HK-2 (cell line): ENCODE measurements around the gene MED25.

ENCODE experiments used
- DNase-seq: peaks from one replicate; pipeline ENCODE4 v3.0.0-alpha.2; 2018; ENCODE audit not compliant: unreplicated experiment

Gene MED25

DNA sequence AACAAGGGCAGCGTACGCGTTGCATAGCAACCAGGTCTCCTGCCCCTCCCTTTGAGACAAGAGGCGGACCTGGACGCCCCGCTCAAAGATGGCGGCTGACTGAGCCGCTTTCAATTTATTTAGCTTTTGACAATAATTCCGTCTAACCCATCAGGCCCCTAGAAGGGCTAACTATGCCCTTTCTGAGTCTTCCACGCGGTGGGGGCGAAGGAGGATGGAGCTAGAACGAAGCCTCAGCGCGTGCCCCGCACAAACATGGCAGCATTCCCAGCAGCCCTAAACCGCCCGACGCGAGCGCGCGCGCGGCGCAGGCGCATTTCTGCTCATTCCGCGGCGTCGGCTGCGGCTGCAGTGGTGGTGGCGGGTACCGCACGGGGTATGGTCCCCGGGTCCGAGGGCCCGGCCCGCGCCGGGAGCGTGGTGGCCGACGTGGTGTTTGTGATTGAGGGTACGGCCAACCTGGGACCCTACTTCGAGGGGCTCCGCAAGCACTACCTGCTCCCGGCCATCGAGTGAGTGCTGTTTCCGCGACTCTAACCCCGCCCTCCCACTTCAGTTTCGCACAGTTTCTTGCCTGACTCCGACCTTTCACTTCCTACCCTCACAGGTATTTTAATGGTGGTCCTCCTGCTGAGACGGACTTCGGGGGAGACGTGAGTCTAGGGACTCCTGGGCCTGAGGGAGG lies at the start of gene MED25:
TSS of gene MED25 (plus strand) at position 326 of the 685 bp plus-strand sequence. CDS start at position 379, 53 bp downstream.
- peak; percentile 85 for DNase-seq

DNA sequence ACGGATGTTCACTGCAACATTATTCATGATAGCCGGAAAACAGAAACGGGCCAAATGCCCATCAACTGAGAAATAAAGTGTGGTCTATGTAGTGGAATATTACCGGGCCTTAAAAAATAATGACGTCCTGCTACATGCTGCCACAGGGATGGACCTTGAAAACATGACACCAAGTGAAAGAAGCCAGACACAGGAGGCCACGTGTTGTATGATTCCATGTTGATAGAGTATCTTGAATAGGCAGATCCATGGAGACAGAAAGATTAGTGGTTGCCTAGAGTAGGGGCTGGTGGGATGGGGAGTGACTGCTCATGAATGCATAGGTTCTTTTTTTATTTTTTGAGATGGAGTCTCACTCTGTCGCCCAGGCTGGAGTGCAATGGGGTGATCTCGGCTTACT lies 47.6 kb upstream of the MED25 start:
- no peak for DNase-seq

DNA sequence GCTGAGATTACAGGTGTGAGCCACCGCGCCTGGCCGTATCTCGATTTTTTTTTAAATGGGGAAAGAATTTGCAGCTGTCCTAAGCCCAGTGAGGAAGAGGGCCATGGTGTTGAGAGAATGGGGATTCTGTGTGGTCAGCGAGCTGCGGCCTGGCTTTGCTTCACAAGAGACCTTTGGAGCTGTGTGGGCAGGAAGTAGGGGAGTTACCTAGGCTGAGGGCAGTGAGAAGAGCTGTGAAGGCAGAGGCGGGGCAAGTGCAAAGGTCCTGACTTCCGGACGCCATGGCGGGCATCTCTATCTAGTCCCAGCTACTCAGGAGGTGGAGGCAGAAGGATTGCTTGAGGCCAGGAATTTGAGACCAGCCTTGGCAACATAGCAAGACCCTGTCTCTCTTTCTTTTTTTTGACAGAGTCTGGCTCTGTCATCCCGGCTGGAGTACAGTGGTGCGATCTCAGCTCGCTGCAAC lies 46.4 kb upstream of the MED25 start:
- no peak for DNase-seq

DNA sequence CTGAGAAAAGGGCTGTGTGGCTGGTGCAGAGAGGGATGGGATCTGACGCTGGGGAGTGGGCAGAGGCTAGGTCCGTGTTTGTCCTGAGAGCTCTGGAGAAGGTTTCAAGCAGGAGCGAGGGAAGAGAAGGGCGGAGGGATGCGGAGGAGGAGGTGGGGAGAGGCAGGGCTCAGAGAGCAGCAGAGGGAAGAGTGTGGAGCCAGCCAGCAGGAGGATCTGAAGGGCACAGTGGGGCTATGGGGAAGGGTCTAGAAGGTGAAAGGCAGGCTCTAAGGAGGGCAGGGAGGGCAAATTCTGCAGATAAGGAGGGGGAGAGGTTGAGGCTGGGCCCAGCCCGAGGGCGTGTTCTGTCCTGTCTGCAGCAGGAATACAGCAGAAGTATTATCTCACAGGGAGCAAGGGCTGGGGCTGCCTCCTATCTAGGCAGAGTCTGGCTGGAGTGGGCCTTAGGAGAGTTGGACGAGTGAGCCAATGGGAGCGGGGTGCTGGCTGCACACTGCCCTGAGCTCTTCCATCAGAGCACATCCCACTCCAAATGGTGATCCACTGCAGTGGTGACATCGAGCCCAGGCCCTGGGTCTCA lies 45.1 kb upstream of the MED25 start:
- no peak for DNase-seq

DNA sequence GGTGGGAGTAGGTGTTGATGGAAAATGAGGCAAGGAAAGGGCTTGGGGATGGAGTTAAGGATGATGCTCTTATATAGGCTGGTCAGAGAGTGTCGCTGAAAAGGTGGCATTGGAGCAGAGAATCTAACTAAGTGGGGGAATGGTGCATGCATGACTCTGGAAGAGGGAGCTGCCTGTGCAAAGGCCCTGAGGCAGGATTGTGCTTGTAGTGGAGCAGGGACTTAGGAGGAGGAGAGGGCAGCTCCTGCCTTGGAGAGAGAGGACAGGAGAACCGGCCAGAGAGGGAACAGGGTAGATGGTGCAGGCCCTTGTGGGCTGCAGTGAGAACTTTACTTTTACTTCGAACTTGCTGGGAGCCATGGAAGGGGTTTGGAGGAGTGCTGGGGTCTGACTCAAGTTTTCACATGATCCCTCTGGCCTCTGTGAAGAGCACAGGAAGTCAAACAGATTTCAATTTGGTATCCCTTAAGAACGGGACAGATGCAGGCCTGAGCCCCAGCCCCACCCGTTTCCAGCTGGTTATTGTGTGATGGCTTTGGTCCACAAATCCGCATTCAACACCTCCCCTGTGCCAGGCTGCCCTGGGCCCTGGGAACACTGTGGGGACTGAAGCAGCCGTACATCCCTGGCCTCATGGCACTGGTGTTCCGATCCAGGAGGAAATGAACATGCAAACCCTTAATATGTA lies 44.3 kb upstream of the MED25 start:
- no peak for DNase-seq

DNA sequence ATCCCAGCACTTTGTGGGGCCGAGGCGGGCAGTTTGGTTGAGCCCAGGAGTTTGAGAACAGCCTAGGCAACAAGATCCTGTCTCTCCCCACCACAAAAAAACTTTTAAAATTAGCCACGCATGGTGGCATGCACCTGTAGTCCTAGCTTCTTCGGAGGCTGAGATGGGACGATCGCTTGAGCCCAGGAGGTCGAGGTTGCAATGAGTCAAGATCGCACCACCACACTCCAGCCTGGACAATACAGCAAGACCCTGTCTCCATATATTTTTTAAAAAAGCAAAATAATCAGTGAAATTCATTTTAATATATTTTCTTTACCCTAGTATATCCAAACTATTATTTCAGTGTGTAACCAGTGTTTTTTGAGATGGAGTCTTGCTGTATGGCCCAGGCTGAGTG lies 43.1 kb upstream of the MED25 start:
- no peak for DNase-seq

DNA sequence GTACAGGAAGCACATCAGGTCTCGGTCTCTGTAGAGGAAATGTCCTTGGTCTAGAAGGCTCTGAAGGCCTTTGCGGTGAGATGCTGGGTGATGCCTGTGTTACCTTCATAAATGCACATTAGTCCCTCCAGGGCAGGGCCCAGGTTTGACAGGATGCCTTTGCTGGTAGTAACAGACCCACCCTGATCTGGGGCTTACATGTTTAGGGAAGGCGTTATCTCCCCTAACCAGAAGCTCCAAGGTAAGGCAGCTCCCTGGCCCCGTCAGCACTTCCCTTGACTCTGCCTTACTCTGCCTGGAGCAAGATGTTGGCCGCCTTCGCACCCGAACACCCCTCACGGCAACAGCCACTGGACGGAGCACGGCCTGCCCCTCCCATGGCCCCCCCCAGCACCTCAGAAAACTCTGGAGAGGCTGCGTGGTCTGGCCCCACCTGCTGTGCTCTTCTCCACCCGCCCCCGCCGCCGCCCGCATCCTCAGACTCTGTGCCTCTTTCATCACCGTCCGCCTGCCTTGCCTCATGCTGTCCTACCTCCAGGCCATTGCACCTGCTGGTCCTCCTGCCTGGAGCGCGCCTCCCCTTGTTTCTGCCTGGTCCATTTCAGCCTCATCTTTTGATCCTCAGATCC lies 42.2 kb upstream of the MED25 start:
- DNase-seq, result no peak

DNA sequence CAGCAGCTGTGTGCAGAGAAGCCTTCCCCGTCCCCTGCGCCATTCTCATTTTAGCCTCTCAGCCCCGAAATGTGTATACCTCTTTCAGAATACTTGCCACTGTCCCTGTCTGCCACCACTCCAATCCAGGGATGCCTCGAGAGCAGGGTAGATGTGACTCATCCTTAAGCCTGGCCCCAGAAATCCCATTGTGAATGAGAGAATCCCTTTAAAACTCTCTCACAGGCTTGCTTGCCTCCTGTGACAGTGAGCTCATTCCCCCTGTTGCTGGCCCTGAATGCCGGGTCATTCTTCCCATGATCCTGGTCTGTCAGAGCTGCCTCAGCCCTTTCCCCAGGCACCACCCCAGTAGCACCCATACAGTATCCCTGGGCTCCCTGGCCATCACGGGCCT lies 41.7 kb upstream of the MED25 start:
- no peak for DNase-seq

DNA sequence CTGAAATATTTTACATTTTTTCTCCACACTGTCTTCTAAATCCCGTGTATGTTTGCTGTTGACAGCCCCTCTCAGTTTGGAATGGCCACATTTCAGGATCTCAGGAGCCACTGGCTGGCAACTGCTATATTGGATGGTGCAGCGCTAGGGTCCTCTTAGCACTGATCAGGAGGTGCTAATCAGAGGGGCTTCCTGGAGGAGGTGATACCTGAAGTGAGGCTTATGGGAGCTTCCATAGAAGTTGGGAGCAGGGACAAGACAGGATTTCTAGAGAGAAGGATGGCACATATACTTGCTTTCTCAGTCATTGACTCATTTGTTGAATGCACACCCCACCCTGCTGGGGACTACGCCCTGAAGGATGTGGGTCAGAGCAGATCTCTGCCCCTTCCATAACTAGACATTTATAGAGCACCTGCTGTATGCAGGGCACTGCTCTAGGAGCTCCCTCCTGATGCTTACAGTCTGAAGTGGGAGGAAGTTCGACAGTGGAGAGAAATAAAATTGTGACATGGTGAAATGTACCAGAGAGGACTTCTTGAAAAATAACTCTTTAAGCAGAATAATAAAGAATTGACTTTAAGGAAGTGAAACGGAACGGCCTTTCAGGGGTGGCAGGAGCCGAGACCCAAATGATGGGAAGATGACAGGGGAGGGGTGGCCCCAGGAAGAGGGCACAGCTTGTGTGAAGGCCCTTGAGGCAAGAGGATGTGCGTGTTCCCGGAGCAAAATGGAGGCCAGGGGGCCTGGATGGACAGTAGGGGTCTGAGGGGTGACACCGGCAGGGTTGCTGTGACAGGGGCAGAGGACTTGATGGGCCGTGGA lies 38.1 kb upstream of the MED25 start:
- no peak for DNase-seq

DNA sequence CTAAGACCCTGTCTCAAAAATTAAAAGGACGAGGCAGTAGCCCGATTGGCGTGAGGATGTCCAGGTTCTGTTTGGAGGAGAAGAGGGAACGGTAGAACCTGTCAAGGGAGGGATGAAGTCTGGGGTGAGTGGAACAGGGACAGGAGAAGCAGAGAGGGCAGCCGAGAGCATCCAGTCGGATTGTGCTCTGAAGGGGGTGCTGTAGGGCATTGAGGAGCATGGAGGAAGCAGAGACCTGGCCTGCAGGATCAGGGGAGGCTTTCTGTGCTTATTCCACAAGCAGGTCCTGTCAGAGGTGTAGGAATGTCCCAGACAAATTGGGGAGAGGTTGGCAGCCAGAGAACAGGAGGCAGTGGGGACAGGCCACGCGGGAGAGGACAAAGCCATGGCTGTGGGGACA lies 37.2 kb upstream of the MED25 start:
- no peak for DNase-seq

DNA sequence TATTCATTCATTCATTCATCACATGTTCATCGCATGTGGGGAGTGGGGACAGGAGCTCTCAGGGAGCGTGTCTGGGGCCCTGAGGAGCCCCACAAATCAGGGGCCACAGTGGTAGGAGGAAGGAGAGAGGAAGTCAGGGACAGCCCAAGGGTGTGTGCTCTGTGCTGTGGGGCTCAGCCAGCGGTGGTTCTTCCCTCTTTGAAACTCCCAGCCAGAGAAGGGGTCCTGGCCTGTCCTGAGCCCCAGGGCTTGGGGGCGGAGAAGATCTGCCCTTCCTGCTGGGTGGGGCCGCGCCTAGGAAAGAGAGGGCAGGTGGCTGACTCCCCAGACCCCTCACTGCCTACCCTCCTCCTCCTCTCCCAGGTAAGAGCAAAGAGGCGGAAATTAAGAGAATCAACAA lies 36.7 kb upstream of the MED25 start:
- no peak for DNase-seq

DNA sequence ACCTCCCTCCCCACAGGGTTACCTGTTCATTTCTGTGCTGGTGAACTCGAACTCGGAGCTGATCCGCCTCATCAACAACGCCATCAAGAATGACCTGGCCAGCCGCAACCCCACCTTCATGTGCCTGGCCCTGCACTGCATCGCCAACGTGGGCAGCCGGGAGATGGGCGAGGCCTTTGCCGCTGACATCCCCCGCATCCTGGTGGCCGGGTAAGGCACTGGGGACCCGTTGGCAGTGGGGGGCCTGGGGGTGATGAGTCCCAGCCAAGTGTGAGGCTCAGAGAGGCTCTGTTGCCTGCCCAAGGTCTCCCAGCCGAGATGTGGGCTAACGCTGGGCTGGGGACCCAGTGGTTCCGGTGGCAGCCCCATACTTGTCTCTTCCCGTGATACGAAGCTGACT lies 35.6 kb upstream of the MED25 start:
- DNase-seq, result no peak

DNA sequence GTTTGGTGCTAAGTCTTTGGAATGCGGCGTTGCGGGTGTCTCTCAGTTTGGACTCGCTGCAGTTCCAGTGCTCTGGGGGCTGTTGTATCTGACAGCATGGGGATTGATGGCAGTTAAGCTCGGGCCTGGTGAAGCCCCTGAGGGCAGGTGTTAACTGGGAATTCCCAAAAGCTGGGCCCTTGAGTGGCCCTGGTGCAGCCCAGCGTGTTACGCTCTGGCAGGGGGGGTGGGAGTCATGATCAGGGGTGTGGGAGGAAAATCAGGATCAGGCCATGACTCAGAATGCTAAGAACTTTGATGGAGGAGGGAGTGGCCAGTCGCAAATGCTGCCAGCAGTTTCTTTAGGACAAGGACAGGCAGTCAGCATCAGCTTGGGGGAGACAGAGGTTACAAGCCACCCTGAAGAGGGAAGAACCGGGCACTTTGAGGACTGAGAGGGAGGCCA lies 31.7 kb upstream of the MED25 start:
- peak; percentile 38 for DNase-seq

DNA sequence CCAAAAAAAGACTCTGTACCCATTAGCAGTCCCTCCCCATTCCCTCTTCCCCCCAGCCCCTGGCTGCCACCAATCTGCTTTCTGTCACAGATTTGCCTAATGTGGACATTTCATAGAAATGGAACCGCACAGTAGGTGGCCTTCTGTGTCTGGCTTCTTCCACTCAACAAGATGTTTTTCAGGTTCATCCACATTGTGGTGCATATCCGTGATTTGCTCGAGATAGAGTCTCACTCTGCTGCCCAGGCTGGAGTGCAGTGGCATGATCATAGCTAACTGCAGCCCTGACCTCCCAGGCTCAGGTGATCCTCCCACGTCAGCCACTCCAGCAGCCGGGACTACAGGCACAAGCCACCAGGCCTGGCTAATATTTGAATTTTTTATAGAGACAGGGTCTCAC lies 30.3 kb upstream of the MED25 start:
- DNase-seq, result no peak

DNA sequence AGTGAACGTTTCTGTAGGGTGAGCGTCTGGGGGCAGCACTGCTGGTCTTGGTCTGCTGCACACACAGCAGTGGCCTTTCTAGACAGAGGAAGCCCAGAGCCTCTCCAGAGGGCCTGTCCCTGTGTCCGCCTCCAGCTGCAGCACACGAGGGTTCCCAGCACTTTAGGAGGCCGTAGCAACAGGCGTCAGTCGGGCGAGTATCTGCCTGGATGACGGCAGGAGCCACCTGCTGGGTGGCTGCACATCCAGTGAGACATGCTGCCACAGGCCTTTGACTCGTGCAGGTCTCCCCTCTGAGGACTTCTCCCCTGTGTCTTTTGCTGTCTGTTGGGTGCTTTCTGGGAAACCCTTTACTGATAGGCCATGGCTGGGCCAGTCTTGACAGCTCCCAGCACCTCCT lies 29.2 kb upstream of the MED25 start:
- no peak for DNase-seq

DNA sequence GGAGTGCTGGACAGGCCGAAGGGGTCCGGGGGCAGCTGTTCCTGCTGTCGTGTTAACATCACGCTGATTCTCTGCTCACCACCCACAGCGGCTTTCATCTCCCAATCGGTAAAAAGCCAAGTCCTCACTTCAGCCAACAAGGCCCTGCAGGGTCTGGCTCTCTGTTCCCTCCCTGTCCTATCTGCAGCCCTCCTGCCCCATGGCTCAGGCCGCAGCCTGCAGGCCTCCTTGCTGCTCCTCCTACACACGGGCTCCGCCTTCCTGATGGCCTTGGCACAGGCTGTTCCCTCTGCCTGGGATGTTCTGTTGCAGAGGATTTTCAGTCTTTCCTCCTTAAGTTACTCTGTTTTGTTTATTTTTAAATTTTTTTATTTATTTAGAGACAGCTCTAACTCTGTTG lies 27.2 kb upstream of the MED25 start:
- no peak for DNase-seq

DNA sequence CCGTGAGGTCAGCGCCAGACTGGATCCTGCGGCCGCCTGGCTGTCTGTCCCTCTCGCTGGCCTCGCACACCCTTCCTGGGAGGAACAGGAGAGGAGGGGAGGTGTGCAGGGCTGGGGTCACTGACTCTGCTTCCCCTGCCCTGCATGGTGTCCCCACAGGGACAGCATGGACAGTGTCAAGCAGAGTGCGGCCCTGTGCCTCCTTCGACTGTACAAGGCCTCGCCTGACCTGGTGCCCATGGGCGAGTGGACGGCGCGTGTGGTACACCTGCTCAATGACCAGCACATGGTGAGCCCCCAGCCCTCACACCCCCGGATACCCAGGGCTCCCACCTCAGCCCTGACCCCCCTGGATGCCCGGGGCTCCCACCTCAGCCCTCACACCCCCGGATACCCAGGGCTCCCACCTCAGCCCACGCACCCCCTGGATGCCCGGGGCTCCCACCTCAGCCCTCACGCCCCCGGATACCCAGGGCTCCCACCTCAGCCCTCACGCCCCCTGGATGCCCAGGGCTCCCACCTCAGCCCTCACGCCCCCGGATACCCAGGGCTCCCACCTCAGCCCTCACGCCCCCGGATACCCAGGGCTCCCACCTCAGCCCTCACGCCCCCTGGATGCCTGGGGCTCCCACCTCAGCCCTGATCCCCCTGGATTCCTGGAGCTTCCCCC lies 26.2 kb upstream of the MED25 start:
- no peak for DNase-seq

DNA sequence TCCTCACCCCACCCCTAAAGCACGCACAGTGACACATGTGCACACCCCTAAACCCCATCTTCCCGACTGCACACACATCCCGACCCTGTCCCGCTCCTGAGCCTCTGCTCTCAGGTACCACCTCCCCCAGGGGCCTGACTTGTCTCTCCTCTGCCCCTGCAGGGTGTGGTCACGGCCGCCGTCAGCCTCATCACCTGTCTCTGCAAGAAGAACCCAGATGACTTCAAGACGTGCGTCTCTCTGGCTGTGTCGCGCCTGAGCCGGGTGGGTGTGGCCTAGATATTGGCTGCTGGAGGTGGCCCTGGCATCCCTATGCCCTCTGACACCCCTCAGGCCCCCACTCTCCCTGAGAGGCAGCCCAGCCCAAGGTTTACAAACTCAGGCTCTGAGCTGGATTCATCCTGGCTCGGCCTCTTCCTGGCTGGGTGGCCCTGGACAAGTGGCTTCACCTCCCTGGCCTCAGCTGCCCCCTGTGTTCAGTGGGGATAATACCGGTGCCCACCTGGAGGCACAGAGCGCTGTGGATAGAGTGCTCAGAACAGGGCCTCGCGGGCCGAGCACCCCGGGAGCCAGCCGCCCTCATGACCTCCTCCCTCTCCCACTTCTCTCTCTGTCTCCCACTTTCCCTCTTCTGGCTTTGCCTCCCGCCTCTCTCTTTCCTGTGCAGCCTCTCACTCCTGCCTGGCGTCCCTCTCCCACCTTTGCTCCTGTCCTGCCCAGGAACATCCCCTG lies 25.1 kb upstream of the MED25 start:
- DNase-seq, result no peak

DNA sequence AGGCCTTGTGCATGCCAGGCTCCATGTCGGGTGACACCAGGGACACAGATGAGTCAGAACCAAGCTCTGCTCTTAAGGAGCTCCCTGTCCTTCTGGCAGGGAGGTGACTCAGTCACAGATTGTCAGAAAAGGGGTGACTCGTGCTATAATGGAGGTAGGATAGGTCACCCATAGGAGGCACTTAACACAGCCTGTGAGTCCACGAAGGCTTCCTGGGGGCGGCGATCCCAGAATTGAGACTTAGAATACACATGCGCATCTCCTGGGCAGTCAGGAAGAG lies 24.6 kb upstream of the MED25 start:
- peak; percentile 60 for DNase-seq

DNA sequence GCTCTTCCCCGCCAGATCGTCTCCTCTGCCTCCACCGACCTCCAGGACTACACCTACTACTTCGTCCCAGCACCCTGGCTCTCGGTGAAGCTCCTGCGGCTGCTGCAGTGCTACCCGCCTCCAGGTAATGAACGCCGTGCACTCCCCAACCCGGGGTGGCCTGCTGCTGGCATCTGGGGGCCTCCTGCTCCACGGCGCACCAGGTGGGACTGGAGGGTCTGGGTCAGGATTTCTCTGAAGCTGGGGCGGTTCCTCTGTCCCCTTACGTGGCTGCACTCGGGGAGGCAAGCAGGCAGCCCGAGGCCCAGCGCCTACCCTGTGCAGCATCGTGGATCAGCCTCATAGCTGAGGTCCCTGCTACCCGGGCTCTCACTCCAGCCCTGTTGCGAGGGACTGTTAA lies 22.5 kb upstream of the MED25 start:
- no peak for DNase-seq

DNA sequence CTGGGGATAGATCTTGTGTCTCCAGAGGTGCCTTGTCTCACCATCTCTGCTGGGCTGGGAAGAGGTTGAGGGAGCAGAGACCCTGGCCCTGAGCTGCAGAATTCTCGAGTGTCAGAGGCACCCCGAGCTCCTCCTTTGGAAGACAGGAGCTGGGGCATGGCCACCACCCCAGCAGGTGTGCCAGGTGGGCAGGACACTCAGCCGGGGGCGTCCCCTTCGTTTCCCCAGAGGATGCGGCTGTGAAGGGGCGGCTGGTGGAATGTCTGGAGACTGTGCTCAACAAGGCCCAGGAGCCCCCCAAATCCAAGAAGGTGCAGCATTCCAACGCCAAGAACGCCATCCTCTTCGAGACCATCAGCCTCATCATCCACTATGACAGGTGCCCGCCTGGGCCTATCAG lies 19.5 kb upstream of the MED25 start:
- DNase-seq, result no peak
